NCI-H1105 treated with DMSO at 0.1 percent for 48 hours (cell line): ENCODE data around the gene SNRNP35.
"Not testable (repeated sequence)": the region's sequence is repeated elsewhere in the genome, so short reads cannot be mapped to it uniquely, and the experiment has no call there.

Experiments
- DNase-seq: peaks from one replicate; lab custom pipeline; 2025; lab: John Stamatoyannopoulos, UW

Gene SNRNP35

DNA sequence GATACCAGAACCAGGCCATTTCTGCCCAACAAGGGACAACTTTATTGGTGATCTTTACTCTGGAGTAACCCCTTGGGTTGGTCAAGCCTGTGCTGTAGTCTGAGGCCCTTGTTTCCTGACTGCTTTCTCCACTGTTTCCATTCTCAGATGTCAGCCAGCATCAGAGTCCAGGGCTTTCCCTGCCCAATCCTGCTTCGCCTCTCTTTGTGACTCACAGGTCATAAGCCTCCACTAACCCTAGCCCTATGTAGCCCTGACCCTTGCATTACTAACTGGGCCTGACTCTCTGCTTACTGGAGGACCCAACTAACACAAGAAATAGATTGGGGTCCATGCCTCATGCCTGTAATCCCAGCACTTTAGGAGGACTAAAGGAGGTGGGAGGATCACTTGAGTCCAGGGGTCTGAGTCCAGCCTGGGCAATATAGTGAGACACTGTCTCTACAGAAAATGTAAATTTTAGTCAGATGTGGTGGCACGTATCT lies 8.6 kb upstream of the SNRNP35 start:
- no peak for DNase-seq

DNA sequence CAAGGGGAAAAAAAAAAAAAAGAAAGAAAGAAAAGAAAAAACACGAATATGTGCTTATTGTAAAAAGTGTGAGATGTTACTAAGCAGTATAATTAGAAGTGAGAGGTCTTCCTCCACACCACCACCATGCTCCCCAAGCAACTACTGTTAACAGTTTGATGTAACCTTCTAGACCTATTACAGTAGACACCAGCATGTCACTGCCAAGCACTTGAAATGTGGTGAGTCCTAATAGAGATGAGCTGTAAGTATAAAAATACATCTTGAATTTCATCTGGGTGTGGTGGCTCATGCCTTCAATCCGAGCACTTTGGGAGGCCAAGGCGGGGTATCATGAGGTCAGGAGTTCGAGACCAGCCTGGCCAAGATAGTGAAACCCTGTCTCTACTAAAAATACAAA lies 8.1 kb upstream of the SNRNP35 start:
- DNase-seq: no peak

DNA sequence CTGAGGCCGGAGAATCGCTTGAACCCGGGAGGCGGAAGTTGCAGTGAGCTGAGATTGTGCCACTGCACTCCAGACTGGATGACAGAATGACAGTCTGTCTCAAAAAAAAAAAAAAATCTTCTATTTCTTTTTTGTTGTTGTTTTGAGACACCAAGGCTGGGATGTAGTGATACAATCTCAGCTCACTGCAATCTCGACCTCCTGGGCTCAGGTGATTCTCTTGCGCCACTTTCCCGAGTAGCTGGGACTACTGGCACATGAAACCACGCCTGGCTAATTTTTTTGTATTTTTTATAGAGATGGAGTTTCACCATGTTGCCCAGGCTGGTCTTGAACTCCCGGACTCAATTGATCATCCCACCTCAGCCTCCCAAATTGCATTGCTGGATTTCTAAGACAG lies 7.3 kb upstream of the SNRNP35 start:
- DNase-seq: no peak

DNA sequence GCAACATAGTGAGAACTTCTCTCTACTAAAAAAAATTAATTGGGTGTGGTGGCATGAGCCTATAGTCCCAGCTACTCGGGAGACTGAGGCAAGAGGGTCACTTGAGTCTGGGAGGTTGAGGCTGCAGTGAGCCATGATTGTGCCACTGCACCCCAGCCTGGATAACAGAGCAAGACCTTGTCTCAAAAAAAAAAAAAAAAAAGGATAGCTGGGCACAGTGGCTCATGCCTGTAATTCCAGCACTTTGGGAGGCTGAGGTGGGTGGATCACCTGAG lies 5.7 kb upstream of the SNRNP35 start:
- not testable (repeated sequence) for DNase-seq

DNA sequence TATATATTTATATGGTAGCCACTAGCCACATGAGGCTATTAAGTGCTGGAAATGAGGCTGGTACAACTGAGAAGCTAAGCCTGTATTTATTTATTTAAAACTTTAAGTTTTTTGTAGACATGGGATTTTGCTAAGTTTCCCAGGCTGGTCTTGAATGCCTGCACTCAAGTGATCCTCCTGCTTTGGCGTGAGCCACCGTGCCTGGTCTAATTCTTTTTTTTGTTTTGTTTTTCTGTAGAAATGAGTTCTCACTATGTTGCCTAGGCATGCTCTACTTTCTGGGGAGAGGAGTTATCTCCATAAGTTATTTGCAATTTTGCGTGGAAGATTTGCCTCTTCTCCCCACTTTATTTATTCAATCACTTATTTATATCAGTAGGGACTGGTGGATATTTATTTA lies 4.8 kb upstream of the SNRNP35 start:
- DNase-seq: no peak

DNA sequence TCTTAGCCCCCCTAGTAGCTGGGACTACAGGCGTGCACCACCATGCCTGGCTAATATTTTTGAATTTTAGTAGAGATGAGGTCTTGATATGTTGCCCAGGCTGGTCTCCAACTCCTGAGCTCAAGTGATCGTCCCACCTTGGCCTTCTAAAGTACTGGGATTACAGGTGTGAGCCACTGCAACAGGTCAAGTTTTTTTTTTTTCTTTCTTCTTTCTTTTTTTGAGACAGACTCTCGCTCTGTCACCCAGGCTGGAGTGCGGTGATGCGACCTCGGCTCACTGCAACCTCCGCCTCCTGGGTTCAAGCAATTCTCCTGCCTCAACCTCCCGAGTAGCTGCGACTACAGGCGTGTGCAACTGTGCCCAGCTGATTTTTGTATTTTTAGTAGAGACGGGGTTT lies 5.2 kb downstream of the SNRNP35 start:
- not testable (repeated sequence) for DNase-seq

DNA sequence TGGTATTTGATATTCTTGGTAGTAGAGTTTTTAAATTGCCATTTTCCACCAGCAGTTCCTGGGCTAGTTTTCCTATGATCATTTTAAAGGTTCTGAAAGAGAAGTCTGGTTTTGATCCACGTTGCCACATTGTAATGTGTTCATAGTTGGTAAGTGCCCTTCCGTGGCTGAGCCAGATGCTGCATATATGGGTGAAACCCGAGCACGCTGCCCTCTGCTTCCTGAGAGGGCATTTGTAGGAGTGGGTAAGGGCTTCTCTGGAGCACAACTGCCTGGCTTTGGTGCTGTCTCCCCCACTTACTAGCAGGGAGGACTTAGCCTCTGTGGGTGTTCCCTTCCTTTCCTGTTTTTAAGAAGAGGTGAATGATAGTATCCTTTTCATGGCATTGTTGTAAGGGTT lies 7.1 kb downstream of the SNRNP35 start:
- no peak for DNase-seq

DNA sequence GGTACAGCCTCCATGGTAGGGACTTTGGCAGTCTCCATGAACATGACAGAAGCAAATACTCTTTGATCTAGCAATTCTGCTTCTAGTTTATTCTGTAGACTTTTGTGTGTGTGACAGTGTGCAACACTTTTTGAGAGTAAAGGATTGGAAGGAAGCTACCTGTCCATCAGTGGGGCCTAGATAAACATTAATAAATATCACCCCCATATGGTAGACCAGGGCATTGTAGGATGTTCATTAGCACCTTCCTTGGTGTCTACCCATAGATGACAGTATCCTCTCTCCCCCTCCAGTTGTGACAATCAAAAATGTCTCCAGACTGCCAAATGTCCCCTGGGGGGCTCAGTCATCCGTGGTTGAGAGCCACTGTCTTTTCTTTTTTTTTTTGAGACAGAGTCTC lies 10.8 kb downstream of the SNRNP35 start:
- no peak for DNase-seq

DNA sequence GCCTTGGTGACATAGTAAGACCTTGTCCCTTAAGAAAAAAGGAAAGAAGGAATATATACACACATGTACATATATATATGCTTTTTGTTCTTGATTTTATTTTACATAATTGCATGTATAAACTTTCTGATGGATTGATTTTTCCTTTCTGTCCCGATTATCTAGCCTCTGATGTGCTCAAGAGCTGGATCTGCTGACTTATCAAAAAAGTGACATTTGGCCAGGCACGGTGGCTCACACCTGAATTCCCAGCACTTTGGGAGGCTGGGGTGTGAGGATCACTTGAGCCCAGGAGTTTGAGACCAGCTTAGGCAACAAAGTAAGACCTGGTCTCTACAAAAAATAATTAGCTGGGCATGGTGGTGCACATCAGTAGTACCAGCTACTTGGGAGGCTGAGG lies 12.0 kb downstream of the SNRNP35 start:
- no peak for DNase-seq

DNA sequence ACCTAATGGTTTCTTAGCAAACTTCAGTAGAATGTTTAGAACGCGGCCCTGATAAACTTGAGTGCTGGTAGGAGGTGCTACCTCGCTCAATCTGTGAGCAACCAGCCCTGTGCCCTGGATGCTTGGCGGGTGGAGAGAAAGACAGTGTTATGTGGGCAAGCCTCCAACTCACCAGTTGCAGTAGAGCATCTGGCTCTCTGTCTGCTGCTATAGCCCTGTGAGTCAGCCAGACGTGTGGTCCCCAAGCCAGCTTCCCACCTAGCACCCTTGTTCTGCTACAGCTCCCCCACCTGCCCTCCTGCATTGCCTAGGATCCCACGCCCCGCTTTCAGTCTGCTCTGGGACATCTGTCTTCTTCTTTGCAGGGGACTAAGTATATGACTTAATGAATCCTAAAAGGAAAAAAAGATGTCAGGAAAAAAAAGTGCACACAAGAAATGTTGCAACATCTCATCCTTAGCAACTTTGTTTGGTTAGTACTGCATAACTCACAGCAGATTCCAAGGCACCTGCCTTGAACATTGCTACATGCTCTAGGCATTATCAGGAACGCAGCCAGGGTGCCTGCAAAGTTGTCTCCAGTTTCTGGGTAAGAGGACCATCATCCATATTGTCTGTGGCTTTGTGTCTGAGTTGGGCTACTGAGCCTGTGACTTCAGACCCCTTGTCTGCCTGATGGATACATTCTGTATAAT lies 13.6 kb downstream of the SNRNP35 start:
- DNase-seq: no peak

DNA sequence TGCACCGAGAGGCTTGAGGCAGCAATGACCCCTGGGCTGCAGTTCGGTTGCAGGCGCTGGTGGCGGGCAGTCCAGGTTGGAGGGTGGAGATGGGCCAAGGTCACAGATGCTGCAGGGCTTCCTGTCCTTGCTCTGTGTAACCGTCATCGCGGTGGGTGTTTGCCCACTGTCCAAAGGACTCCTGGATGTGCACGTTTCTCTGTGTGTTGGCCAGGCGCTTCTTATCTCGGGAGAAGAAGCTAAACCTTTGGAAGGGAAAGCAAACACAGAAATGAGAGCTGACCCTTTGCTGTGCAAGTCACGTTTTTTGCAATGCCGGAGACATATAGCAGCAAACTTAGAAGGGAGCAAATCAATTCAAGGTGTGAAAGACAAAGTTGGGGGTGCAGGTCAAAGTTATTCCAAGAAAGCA lies 14.5 kb downstream of the SNRNP35 start:
- DNase-seq: no peak

DNA sequence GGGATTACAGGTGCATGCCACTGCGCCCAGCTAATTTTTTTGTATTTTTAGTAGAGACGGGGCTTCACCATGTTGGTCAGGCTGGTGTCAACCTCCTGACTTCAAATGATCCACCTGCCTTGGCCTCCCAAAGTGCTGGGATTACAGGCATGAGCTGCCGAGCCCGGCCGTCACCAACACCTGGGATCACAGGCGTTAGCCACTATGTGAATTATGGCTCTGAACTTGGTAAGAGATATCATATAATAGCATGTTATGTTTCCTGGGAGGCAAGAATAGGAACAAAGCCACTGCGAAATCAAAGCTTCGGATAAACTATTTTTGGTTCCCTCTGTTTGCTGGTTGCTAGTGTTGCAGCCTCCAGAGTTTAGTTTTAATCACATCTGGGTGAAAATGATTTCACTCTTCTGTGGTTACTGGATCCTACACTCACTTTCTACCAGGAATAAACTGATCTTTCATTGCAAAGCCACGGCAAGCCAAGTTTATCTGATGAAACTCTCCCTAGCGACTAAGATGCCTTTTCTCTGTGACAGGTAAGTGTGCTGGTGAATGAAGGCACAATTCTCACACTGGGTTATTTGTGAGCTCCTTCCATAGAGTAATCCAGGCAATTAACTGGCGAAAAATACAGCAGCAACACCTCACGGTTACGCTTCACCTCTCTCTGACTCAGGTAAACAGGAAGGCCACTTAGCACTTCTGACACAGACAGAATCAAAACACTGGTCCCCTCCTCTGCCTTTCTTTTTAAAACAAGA lies 16.7 kb downstream of the SNRNP35 start:
- no peak for DNase-seq

DNA sequence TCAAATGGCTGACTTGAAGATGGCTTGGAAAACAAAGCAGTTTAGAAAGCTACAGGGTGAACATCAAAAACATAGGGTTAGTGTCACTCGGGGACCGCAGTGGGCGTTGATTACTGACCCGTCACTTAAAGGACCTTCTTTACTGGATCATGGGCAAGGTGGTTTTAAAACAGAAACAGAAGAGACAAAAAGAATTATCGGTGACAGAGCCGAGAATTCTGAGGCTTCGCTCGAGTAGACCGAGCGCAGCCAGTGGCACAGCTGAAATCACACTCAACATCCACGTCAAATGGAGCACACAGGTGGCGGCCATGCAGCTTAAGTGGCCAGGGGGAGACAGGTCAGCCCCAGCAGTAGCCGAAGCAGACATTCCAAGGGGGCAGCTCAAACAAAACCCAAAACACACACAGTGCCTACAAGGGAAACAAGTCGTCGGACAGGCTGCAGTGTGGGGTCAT lies 17.3 kb downstream of the SNRNP35 start:
- DNase-seq: no peak

DNA sequence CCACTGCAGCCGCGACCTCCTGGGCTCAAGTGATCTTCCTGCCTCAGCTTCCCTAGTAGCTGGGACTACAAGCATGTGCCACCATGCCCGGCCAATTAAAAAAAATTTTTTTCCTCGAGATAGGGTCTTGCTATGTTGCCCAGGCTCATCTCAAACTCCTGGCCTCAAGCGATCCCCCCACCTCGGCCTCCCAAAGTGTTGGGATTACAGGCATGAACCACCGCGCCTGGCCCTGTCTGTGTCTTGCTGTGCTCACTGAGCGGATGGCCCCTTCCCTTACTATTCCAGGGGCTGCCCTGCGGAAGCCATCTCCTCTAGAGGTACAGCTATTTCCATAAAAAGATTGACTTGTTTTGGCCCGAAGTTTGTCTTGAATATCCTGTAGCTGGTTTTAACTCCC lies 20.1 kb downstream of the SNRNP35 start:
- no peak for DNase-seq

DNA sequence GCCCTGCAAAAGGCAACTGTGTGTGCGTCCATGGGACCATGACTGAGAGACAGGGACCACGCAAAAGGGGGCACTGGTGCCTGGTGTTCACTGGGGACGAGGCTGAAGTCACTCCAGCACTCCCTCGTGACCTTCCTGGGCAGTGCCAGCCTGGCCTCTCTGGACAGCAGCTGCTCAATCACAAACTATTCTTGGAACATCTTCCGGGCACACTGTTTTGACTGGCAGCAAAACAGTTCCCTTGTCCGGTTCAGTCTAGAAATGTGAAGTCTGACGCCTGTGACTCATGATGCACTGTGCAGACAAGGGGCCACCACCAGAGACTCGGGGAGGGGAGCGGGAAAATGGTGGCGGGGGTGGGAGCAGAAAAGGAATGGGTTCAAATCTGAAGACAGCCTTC lies 20.8 kb downstream of the SNRNP35 start:
- DNase-seq: no peak

DNA sequence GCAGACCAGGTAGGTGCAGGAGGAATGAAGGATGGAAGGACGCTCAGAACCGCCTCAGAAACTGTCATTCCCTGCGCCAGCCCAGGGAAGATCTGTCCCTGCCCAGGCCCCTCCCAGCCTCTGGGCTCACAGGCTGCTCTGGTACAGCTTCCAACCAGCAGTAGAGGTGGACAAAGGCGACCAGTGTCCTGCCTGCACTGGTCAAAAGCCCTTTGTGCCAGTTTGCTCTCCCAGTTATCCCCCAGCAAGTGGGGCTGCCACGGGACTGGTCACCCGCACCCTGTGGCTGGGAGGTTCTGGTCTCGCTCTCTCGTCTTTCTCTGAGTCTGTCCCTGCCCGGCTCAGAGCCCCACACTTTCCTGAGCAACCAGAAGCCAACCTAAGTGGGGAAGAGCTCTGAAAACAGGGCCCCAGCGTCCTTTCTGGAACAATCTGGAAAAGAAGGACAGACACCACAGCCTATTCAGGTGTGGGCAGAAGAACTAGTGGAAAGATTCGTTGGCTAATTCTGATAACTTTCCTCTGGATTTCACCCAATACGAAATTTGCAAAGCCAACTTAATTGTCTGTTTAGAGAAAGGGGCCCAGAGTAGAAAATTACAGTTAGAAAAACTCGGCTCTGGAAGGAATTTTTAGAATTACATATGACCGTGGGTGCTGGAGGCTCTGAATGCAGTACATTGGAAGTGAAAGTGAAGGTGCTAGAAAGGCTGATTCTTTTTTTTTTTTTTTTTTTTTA lies 21.7 kb downstream of the SNRNP35 start:
- no peak for DNase-seq

DNA sequence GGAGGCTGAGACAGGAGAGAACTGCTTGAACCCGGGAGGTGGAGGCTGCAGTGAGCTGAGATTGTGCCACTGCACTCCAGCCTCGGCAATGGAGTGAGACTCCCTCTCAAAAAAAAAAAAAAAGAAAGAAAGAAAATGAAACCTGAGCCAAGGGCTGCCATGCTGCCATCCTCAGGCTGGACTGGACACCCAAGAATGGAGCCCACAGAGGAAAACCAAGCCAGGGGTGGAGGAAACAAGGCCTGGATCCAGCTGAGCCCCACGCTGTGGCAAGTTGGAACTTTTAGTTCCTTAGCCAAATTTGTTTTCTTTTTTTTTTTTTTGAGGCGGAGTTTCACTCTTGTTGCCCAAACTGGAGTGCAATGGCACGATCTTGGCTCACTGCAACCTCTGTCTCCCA lies 23.3 kb downstream of the SNRNP35 start:
- DNase-seq: not testable (repeated sequence)

DNA sequence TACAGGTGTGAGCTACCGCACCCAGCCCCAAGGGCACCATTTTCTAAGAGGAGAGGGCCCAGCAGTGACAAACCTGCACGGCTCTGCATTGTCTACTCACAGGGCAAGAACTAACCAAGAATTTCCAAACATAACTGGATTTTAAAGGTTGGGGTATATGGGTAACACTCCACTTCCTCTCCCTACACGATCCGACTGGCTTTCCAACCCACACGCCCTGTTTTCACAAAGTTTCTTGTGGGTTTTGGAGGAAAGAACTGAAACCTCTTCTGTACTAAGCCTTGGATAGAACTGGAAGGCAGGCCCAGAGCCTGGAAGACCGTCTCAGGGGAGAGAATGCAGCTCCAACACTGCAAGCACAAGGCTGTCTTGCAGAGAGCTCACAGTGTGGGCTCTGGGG lies 24.9 kb downstream of the SNRNP35 start:
- no peak for DNase-seq

DNA sequence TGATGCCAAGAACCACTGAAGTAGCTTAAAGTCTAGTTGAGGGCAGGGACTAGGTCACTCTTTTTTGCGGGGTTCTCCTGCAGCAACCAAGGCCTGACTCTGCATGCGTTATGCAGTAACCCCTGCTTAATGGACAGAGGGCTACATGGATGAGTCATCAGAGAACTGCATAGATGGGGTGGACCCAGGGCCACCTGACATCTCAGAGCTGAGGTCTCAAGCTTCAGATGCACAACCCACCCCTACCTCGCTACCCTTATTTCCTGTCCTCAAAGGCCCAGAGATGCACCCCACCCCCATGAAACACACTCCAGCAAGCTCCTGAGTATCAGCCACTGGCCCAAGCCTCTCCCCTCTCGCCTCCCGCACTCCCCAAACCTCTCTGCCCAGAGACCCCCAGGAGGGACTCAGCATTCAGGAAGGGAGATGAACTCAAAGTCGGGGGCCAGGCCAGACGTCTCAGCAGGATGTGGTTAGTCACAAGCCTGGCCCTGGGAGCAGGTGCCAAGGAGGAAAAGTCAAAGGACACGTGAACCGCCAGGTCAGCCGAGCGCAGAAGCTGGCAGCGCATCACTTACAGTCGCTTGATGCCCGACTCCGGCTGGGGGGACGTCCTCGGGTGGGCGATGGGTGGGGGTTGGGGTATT lies 25.8 kb downstream of the SNRNP35 start:
- no peak for DNase-seq

DNA sequence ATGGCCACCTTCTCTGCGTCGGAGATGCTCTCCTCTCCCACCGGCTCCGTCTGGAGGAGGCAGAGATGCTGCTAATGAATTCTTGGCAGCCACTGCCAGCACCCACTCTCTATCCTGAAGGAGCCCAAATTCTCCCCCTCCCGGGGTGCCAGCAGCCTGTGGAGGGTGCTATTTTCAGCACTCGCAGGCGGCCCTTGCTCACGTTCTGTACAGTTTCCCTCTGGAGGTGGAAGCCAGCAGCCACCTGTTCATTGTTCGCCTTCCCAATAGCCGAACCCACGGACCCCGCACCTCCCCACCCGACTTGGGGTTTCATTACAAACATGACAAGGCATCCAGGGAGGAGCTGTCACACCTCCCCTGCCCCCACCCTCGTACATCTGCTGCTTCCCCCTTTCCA lies 27.8 kb downstream of the SNRNP35 start:
- DNase-seq: no peak

DNA sequence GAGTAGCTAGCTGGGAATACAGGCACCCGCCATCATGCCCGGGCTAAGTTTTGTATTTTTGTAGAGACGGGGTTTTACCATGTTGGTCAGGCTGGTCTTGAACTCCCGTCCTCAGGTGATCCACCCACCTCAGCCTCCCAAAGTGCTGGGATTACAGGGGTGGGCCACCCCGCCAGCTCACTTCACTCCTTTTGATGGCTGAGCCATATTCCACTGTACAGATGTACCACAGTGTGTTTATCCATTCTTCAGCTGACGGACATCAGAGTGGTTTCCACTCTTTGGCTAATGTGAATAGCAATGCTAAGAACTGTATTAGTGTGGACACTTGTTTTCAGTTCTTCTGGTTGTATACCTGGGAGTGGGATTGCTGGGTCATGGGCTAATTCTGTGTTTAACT lies 29.5 kb downstream of the SNRNP35 start:
- DNase-seq: no peak

DNA sequence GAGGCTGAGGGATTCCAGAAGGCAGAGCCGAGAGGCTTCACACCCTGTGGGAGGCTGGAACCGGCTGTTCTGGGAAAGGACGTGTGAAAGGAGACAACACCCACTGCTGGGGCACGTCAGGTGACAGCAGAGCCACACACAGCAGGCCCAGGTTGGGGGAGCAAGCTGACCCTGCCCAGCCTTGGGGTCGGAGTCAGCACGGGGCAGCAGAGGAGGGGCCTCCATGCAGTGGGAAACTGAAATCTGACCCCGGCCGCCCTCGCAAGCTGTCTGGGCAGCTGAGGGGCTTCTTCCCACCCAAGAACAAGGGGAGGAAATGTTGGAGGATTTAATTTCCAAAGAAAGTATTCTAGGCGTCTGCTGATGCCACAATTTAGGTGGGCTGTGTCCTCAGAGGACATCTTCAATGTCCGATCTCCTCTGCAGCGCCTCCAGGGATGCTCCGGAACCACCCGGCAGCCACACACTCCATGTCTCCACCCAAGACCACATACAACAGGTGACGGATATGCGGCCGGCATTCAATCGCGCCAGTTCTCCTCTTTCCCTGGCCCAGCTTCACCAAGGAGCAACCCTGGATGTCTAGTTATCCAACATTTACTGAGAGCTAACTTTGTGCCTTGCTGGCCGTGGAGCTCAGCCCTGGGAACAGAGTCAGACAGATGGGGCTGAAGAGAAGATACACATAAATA lies 30.7 kb downstream of the SNRNP35 start:
- DNase-seq: no peak
